ENCODE data around the gene WASF1. TPM values are rescaled to one million over a fixed set of nuclear protein-coding genes. Genes with fewer than 3 reads are reported as not detected.

The WASF1 gene
- total RNA-seq, 4 donors from 2014 or later: 1.9 to 7.1 (median 5.9) TPM

- in situ Hi-C loops (cut with MboI; ENCODE audit: low pct_ligation_motif_present in 1 of 4, low pct_unique_long_range_greater_than_20kb in 1 of 4, low sequenced_read_pairs in 3 of 4) (loop anchor here in 2 of 4 donors (10.0 to 25.0 kb wide), 2 partner anchors 334 to 529 kb away; no protein-coding TSS in a partner anchor), intact Hi-C loops (cut with DNase I; ENCODE audit: low total_unique reads) (no loop called here)
- no peak for DNase-seq
- H3K9me3 ChIP-seq: no peaks in the 10 kb centered on the region
- 0 to 10% methylated on average over 1 to 5 of the region's 5 CpGs for WGBS, 2 donors (ENCODE audit: low coverage in 1 of 2)
- TF ChIP-seq CTCF (IDR thresholded peaks at IDR 0.05): peak; percentile 41 to 64 (median 63)
- TF ChIP-seq POLR2A (IDR thresholded peaks at IDR 0.05): no peak
- no peaks in the 10 kb centered on the region for H3K27me3 ChIP-seq
- H3K27ac ChIP-seq: no peak overlapping the region
- no peak overlapping the region for H3K4me3 ChIP-seq
- no peaks in the 10 kb centered on the region for H3K36me3 ChIP-seq
- no peaks in the 10 kb centered on the region for H3K4me1 ChIP-seq
These were observed 125.9 kb downstream of the WASF1 start for GRCh38 chr6:110053395-110054240.

GRCh38 chr6:110050440-110050813, 129.0 kb downstream of the WASF1 start:
- 80 to 91% methylated on average over 1 to 3 of the region's 3 CpGs for WGBS, 2 donors (ENCODE audit: low coverage in 1 of 2)
- TF ChIP-seq CTCF (IDR thresholded peaks at IDR 0.05) (no peak), POLR2AphosphoS5 (IDR thresholded peaks at IDR 0.05) (no peak), POLR2A (IDR thresholded peaks at IDR 0.05) (no peak), EP300 (IDR thresholded peaks at IDR 0.05; ENCODE audit: low read depth) (no peak)

More at GRCh38 chr6:110050440-110050813, 129.0 kb downstream of the WASF1 start:
- H3K36me3 ChIP-seq: no peaks in the 10 kb centered on the region
- intact Hi-C loops (cut with DNase I; ENCODE audit: low total_unique reads) (no loop called here), in situ Hi-C loops (cut with MboI; ENCODE audit: low pct_ligation_motif_present in 1 of 4, low pct_unique_long_range_greater_than_20kb in 1 of 4, low sequenced_read_pairs in 3 of 4) (loop anchor here in 2 of 4 donors (10.0 to 25.0 kb wide), 2 partner anchors 337 to 526 kb away; no protein-coding TSS in a partner anchor)
- H3K27ac ChIP-seq: no peak overlapping the region
- no peak overlapping the region for H3K4me3 ChIP-seq
- H3K27me3 ChIP-seq: no peaks in the 10 kb centered on the region
- H3K4me1 ChIP-seq: no peaks in the 10 kb centered on the region
- H3K9me3 ChIP-seq: no peaks in the 10 kb centered on the region
- no peak for DNase-seq

Other genes starting within 250 kb of the WASF1 start
- gene GPR6, start 201.4 kb downstream of the WASF1 start, total RNA-seq: not detected
- gene CDC40, start 757 bp upstream of the WASF1 start, total RNA-seq: 10 to 100 TPM in 3 of 4 donors, 1 to 10 TPM in 1; 5.4 to 19.8 (median 17.0) TPM
- 10 to 100 TPM in 2 of 4 donors, 1 to 10 TPM in 2; 1.4 to 59.9 (median 14.7) TPM for gene METTL24, start 178.7 kb upstream of the WASF1 start, total RNA-seq
- gene DDO, start 235.9 kb upstream of the WASF1 start, total RNA-seq: 10 to 100 TPM in 1 of 4 donors, 1 to 10 TPM in 1, under 1 TPM in 1, not detected in 1; 0.95 to 21.9 (median 1.2) TPM